Epithelial cell of proximal tubule (primary cell): Measurements from ENCODE around the gene PPP3CA. TPM values are rescaled to one million over a fixed set of nuclear protein-coding genes. Genes with fewer than 3 reads are reported as not detected.

ENCODE experiments used
- DNase-seq: peaks from one replicate; pipeline ENCODE4 v3.0.0-alpha.2; 2011; ENCODE audit warnings: low read depth
- H3K4me3 ChIP-seq: 2 replicates; pipeline ENCODE4 v1.5.1; 2011; ENCODE audit warnings: low read depth, mild to moderate bottlenecking, low read length
- CTCF ChIP-seq: conservative IDR thresholded peaks from 2 replicates; pipeline ENCODE4 v1.5.1; 2012; ENCODE audit warnings: low read depth, mild to moderate bottlenecking, low read length
- total RNA-seq: library from RNA; depleted of rRNA; stranded (reverse); fragments of >200 nt; gene quantifications from 2 replicates; pipeline ENCODE4 v1.2.3, GENCODE V29; 2015

PPP3CA gene
- total RNA-seq, 1 donor from 2014 or later, result 16.5 TPM

- H3K4me3 ChIP-seq, result no peak overlapping the region
- TF ChIP-seq CTCF, result no peak
- DNase-seq, result no peak
Measured at GRCh38 chr4:101083131-101083530, 264.2 kb downstream of the PPP3CA start.

GRCh38 chr4:101081695-101082369 is 265.5 kb downstream of the PPP3CA start:
- TF ChIP-seq CTCF, result no peak
- DNase-seq, result no peak
- no peak overlapping the region for H3K4me3 ChIP-seq

GRCh38 chr4:101081166-101081565 is 266.2 kb downstream of the PPP3CA start:
- H3K4me3 ChIP-seq, result no peak overlapping the region
- TF ChIP-seq CTCF, result no peak
- DNase-seq, result no peak

GRCh38 chr4:101078950-101079349 is 268.4 kb downstream of the PPP3CA start:
- H3K4me3 ChIP-seq, result no peak overlapping the region
- DNase-seq, result no peak
- no peak for TF ChIP-seq CTCF

- no peak for TF ChIP-seq CTCF
- no peak overlapping the region for H3K4me3 ChIP-seq
- no peak for DNase-seq
Measured at GRCh38 chr4:101076032-101076431, 271.3 kb downstream of the PPP3CA start.

- no peak overlapping the region for H3K4me3 ChIP-seq
- TF ChIP-seq CTCF, result no peak
- no peak for DNase-seq
Measured at GRCh38 chr4:101075536-101075935, 271.8 kb downstream of the PPP3CA start.

- no peak overlapping the region for H3K4me3 ChIP-seq
- no peak for TF ChIP-seq CTCF
- no peak for DNase-seq
Measured at GRCh38 chr4:101074326-101074725, 273.0 kb downstream of the PPP3CA start.
